Measurements from ENCODE around the gene SIRPD.
"Not testable (repeated sequence)": the region's sequence is repeated elsewhere in the genome, so short reads cannot be mapped to it uniquely, and the experiment has no call there.

The SIRPD gene

DNA sequence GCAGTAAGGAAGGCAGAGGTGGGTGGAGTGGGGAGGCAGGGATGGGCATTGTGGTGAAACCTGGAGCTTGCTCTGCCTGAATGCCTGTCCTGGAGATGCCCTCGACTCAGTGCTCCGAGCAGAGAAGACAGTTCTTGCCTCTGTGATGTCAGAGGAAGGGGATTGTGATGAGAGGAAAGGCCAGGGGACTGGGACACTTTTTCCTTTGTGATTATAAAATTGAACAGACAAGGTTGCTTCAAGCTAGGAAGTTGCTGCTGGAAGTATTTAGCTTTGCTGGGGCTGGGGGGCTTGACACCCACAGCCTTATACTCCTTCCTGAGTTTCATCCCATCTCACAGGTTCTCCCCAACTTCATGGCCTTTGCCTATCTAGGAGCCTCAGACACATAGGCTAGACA, at the start of gene SIRPD:
SIRPD (minus strand) TSS at position 101 of the 400 bp plus-strand sequence; CDS start at position 49, 52 bp downstream.
- no peak for DNase-seq

DNA sequence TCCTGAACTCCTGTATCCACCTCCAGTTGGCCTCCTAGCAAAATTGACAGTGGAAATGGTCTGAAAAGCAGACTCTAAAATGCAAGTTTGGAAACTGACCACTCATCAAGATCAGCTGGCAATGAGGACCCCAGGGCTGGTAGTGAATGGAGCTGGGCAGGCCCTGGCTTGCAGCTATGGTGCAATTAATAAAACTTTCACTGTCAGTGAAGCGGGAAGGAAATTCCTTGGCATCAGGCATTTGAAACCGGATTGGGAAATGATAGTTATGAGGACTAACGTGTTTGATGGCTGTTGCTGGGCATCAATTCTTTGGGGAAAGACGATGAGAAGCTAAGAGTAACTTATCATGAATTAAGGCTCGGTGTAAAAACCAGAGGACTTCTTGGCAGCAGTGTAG, 43.2 kb upstream of the SIRPD start:
- DNase-seq, result no peak

DNA sequence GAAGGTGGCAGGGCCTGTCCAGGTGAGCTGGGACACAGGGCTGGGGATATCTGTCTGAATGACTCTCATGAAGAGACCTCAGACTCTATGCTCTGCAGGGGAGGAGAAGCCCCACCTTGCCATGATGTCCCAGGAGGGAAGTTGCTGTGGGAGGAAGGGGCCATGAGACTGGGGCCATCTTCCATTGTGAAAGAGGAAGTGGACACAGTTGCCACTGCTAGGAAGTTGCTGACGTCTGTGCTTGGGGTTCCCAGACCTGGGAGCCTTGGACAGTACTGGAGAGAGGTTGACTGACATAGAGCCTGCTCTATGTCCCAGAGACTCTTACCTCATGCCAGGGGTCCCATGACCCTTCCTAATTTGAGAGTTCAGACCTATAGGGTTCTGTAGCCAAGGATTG, 37.8 kb upstream of the SIRPD start:
- no peak for DNase-seq

DNA sequence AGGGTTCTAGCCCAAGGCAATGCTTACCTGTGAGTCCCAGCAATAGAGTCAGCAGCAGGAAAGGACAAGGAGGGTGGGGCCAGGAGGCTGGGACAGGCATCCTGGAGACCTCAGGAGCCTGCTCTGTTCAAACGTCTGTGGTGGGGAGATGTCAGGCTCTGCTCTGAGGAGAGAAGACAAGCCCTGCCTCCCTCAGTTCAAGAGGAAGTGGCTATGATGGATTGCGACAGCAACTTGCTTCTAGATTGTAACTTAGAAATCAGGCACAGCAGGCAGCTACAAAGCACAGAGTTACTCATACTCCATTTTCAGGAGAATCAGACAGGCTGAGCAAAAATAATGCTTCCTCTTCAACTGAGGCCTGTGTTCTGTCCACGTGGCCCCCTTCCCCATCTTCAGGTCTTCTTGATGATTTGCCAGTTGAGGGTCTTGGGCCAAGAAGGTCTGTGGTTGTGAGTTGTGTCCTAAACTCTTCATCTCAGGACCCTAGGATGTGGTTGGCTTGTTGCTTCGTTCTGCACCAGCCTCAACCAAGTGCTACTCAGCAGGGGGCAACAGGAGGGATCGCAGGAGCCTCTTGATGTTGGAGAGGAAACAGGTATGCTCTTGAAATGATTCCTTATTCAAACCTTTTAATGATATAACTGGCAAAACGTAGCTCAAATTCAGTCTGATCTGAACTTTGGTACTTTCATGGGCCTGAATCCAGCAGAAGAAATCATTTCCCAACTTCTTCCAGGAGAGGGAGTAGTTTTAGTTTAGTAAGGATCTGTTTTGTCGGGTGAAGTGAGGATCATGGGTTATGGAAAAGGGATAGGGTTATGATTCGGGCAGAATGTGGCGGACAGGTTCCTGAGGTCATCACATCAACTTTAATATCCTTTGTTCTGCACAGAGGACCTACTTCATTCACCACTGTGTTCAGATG, 31.3 kb upstream of the SIRPD start:
- DNase-seq, result no peak

DNA sequence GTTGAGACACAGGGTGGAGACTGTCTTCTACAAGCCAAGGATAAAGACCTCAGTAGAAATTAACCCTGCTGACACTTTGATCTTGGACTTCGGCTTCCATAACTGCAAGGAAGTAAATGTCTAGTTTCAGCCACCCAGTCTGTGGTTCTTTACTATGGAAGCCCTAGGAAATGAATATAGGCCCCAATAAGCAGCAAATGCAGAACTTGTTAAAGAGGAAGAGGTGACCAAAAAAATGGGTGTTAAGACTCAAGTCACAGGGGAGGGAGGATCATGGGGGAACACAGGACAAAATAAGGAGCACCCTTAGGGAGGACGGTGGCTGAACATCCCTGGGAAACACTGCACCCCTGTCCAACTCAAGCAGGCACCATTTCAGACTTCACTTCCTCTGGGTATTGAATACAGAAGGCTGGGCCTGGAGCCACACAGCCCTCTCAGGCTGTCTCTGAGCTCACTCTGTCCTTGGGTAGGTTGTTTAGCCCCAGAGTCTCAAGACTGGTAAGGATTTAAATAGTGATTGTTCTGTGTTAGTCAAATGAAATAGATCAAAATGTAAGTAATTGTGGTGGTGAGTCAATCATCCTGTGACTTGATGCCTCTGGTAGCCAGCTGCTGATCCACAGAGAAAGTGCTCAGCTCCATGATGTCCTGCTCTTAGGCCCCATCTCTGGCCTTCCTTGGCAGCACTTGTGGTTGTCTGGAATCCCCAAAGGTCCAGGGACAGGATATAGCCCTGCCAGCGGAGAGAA, 30.5 kb upstream of the SIRPD start:
- DNase-seq, result no peak

DNA sequence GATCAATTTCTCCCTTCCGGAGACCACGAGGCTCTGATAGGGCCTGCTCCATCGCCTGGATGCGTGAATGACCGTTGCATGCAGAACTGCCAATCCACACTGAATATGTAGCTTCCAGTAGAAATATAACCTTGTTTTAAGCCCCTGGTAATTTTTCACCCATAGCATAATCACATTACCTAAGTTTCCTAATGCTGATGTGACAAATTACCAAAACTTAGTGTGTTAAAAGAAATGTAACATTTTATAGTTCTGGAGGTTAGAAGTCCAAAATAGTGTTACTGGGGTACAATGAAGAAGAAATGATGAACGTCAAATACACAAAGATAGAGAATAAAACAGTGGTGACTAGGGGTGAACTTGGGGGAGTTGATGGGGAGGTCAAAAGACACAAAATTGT, 22.0 kb upstream of the SIRPD start:
- no peak for DNase-seq

DNA sequence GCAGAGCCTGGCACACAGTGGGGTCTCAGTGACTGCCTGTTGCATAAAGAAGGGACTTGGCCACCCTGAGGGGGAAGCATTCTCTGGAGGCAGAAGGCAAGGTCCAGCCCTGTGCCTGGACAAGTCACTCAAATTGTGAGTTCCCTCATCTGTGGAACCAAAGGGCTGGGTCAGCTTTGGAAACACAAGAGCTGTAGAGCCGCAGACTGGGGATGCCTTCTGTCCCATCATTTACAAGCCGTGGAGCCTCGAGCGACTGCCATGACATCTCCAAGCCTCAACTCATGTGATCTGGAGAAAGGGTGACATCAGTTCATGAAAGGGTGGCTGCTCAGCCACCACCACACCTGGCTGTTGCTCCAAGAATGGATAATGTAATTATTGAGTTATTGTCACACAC, 20.4 kb upstream of the SIRPD start:
- no peak for DNase-seq

DNA sequence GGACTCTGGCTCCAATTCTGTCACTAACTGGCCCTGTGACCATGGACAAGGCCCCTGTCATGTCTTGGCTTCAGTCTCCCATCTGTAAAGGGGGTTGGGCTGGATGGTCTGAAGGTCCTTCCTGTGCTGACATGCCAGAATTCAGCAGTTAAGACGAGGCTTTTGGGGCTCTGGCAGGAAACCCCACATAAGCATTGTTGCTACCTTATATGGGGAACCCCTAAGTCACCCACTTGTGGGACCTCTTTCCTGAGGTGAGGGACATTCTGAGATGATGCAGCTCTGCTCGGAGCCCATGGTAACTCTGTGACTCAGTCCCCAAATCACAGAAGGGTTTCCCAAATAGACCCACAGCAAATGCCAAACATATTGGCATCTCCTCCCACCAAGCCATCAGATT, 19.8 kb upstream of the SIRPD start:
- not testable (repeated sequence) for DNase-seq

DNA sequence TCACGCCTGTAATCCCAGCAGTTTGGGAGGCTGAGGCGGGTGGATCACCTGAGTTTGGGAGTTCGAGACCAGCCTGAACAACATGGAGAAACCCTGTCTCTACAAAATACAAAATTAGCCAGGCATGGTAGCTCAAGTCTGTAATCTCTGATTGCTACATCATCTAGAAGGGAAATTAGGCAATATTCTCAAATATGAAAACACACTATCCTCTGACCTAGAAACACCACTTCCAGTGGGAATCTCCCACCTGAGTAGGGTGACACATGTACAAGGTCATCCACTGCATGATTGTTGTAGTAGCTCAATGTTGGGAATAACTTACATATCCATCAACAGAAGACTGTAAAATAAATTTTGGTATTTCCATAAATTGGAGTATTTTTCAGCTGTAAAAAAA, 19.1 kb upstream of the SIRPD start:
- no peak for DNase-seq

DNA sequence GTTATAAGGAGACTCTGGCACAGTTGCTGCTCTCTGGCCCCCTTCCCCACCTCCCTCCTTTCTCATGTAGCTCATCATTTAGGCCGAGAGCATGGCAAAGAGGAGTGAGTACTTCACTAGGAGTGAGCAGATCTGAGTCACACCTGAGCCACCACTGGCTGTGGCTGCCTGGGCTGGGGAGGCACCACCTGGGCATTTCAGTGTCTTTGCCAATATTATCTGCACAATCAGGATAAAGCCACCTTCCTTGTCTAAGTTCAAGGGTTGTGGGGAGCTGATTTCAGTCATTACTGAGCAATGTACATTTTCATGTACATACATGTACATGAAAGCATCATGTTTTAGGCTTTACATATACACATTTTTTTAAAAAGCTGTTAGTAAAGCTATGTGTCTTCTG, 18.5 kb upstream of the SIRPD start:
- not testable (repeated sequence) for DNase-seq

DNA sequence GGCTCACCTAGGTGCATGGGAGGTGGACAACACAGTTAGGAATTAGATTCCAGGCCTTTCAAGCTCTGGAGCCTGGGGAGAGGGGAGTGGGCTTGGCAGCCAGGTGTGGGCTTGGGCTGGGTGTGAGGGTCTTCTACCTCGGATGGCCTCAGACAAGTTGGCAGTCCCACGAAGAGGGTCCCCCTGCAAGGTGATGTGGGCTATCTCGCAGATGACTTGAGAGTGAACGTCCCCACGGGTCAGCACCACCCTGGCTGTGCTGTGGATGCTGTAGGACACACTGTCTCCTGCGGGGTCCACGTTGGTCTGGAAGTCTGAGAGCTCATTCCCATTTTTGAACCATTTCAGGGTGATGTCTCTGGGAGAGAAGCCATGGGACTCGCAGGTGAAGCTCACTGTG, 14.1 kb upstream of the SIRPD start:
- not testable (repeated sequence) for DNase-seq

DNA sequence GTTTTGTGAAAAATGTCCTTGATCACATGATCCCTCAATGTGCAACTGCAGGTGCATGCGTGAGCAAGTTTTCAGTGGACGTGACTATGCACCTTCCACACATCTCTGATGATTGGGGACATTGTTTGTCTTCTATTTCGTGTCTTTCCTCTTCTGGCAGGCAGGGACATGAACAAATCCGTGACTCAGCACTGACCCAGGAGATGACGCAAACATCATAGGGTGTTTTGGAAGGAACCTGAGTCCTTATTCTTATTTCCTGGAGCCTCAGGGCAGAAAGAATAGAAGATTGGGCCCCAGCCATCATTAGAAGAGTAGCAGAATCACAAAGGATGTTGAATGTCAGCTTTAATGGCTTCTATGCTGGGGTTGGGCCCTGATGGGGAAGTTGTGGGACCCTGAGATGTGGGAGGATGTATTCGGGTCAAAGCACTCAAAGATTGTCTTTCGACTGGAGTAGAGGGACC, 11.9 kb upstream of the SIRPD start:
- DNase-seq, result no peak

DNA sequence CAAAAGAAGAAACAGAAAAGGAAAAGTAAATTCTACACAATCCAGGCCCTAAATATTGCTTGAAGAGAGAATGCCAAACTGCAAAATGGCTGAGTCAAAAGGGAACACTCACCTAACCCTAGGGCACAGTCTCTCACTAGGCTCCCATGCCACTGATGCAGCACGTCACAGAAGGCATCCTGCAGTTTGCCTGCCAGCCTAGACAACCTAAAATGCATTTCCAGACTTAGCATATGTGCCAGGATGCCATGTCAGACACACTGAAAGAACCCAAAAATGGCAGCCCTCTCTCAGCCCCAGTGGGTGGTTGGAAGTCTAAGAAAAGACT, 10.6 kb upstream of the SIRPD start:
- no peak for DNase-seq

DNA sequence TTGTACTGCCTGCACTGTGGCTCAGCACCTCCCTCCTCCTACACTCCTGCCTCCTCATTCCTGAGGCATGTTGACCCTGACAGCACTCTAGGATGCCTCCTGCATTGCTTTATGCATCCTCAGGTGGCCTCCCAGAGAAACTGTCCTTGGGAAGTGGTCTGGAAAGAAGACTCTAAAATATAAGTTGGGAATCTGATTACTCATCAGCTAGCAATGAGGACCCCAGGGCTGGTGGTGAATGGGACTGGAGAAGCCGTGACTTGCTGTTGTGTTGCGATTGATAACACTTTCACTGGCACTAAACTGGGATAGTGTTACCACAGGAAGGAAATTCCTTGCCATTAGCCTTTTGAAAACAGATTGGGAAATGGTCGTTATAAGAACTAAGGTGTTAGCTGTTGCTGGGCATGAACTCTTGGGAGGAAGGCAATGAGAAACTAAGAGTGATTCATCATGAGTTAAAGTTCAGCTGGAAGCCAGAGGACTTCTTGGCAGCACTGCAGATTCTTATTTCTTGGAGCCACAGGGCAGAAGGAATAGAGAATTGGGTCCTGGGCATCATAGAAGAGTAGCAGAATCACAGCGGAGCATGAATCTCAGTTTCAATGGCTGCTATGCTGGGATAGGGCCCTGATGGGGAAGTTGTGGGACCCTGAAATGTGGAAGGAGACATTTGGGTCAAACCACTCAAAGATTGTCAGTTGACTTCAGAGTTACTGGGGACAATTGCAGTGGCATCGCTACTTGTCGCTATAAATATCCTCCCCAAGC, 10.1 kb upstream of the SIRPD start:
- no peak for DNase-seq

DNA sequence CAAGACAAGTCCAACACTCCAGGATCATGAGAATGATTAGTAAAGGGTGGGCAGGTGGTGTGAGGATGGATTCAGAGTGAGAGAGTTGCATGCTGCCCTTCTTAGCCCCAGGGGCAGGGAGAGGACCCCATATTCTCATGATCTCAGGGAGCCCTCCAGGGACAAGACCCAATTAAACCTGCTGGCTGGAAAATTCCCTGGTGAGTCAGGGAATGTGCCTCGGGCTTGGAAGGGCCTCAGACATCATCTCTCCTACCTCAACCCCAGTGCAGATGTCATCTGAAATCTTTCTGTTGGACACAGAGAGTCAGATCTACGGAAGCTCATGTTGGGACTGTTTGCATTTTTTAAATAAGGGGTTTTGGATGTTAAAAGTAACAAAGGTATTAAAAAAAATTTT, 9.2 kb upstream of the SIRPD start:
- DNase-seq, result no peak

DNA sequence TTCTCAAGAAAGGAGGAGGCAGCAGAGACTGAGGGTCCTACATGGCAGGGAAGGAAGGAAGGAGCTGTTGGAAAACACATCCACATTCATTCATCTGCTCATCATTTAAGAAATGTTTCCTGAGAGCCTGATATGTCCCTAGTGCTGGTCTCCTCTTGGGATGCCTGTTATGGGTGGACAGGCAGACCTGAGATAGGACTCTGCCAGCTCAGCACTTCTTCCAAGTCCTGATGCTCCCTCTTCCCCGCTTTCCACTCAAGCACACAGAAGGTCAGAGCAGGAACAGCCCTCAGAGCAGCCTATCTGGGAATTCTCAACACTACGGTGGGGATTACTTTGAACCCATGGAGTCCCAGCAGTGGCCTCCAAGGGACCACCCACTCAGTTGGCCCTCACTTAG, 8.0 kb upstream of the SIRPD start:
- no peak for DNase-seq

DNA sequence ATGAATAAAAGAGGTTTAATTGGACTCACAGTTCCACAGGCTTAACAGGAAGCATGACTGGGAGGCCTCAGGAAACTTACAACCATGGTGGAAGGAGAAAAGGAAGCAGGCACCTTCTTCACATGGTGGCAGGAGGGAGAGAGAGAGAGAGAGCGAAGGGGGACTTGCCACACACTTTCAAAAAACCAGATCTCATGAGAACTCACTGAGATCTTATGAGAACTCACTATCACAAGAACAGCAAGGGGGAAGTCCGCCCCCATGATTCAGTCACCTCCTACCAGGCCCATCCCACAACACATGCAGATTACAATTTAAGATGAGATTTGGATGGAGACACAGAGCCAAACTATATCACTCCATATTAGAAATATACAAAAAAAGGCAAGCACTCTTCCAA, 6.1 kb upstream of the SIRPD start:
- no peak for DNase-seq

DNA sequence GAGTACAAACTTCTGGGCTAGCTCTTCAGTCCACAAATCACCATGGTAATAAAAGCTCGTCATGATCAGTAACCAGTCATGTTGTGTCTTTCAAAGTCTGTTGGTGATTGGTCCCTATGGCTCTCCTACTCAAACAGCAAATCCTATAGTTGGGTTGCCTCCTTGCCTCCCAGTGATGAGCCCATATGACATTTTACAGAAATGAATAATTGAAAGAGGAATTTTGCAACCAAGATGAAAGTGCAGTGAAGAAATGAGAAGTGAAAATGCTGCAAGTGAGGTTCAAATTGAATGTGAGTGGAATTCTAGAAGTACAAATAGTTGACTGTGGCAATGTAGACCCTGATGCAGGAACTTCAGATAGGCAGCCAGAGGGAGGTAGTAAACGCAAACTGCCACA, 5.1 kb upstream of the SIRPD start:
- no peak for DNase-seq

DNA sequence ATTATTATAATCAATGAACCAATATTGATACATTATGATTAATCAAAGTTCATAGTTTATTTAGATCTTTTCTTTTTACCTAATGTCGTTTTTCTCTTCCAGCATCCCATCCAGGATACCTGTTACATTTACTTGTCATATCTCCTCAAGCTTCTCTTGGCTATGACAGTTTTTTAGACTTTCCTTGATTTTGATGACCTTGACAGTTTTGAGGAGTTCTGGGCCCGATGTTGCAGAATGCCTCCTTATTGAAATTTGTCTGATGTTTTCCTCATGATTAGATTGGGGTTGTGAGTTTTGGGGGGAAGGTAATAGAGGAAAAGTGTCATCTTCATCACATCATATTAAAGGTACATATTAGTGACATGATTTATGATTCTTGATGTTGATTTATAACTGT, 3.8 kb upstream of the SIRPD start:
- DNase-seq, result no peak

DNA sequence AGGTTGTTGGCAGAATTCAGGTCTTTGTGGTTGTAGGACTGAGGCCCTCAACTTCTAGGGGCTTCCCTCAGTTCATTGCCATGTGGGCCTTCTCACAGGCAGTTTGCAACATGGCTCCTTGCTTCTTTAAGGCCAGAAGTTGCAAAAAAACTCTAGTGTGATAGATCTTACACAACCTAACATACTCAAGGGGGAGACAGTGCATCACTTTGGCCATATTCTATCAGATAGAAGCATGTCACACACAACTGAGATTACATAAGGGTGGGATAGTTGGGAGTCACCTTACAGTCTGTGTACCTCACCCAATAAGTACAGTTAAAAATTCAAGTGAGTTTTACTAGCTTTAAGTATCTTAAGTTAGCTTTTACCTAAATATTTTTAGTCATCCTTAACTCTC, 1.6 kb downstream of the SIRPD start:
- no peak for DNase-seq

DNA sequence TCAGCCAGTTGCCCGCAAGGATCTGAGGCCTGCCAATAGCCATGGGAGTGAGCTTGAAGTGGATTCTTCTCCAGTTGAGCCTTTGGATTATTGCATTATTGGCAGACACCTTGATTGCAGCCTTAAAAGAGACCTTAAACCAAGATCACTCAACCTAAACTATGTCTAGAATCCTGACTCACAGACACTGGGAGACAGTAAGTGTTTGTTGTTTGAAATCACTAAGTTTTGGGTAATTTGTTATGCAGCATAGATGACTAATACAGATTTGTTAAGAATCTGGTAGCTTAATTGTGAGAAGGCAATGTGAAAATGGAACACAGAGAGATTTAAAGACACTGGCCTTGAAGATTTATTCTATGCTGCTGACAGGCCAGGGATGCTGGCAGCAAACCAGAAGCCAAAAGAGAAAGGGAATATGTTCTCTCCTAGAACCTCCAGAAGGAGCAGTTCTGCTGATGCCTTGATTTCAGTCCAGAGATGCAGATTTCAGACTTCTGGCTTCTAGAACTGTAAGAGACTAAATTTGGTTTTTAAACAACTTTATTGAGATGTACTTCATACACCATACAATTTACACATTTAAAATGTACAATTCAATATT, 17.6 kb downstream of the SIRPD start:
- DNase-seq, result no peak

DNA sequence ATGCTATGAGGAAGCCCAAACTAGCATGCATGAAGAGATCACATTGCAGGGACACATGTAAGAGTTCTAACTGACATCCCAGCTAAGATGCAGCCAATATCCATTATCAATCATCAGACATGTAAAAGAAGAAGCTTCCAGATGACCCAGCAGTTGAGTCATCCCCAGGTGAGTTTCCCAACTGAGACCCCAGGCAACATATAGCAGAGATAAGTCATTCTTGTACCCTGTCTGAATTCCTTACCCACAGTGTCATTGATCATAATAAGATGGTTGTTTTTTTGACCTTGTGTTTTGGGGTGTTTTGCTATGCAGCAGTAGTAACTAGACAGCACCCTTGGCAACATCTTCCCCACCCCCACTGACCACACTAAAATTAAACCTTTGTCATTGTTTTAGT, 18.9 kb downstream of the SIRPD start:
- no peak for DNase-seq

DNA sequence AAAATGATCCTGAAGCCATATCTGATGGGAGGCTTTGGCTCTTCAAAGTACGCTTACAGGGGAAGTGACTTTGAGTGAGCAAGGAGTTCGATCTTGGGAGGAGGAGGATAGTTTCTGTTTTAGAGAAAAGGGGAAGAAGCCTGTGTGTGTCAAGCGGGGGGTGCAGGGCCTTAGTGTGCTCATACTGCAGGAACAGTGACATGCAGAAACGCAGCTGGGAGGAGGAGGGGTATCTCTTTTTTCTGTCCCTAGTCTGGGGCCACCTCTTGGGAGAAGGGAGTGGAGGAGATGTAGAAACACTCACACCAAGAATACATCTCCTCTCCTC, 19.8 kb downstream of the SIRPD start:
- DNase-seq, result no peak
